Kasumi-1 (cell line): ENCODE results near the gene OPA1.
A peak's percentile ranks its signal among the peaks of the same experiment; 100 is the strongest.

Experiments used
- DNase-seq, 2 experiments: peaks; one replicate each; lab custom pipeline; 2025; lab: John Stamatoyannopoulos, UW

The OPA1 gene

GRCh38 chr3:193737191-193737751, 144.3 kb downstream of the OPA1 start:
- DNase-seq: no peak

DNA sequence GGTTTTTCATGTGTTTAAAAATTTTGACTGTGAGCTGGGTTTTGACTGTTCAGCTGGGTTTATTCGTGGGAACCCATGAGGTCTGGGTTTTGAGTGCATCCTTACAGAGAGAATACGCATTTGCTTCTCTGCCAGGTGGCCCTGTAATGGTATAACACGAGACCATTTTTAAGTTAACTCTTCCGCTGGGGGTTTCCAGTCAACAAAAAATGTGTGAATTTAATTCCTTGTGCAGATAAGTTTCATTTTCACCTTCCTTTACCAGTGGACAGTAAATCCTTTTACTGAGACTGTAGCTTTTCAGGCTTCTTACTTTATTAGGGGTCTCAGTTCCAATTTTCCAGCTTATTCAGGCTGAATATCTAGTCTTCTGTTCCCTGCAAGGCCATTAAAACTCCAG, 149.6 kb downstream of the OPA1 start:
- DNase-seq: no peak

- peak in 1 of 2 experiments; percentile 21 for DNase-seq
Measured at GRCh38 chr3:193743702-193744047, 150.7 kb downstream of the OPA1 start.

DNA sequence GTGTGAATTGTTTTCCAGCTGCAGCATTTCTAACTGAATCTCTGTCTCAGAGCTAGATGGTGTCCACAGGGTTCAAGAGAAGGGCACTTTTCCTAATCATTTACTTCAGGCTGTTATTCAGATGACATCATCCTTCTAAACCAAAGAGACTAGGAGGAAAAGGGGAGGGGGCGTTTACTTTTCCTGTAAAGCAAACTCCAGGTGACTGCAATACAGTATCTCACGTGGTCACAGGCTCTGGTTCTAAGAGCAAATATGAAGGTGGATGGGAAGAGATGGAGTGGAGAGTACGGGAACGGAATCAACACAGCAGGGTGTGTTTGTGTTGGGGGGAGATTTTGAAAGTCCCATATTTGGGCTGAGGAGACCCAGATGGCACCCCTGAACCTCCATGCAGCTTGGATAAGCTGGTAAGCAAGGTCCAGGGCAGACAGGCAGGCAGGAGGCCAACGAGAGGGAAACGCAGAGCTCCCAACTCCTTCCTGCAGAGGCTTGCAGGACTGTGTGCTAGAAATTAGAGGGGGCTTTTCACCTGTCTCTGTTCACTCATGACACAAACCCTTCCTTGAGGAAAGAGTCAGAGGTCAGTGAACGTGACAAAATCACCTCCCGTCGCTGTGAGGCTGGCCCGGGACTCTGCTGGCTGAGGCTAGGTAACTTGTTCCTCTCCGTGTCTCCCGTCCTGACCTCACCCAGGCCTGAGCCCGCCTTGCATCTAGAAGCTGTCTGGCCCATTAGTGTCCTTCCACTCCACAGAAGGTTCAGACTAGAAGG, 151.2 kb downstream of the OPA1 start:
- DNase-seq: no peak

DNA sequence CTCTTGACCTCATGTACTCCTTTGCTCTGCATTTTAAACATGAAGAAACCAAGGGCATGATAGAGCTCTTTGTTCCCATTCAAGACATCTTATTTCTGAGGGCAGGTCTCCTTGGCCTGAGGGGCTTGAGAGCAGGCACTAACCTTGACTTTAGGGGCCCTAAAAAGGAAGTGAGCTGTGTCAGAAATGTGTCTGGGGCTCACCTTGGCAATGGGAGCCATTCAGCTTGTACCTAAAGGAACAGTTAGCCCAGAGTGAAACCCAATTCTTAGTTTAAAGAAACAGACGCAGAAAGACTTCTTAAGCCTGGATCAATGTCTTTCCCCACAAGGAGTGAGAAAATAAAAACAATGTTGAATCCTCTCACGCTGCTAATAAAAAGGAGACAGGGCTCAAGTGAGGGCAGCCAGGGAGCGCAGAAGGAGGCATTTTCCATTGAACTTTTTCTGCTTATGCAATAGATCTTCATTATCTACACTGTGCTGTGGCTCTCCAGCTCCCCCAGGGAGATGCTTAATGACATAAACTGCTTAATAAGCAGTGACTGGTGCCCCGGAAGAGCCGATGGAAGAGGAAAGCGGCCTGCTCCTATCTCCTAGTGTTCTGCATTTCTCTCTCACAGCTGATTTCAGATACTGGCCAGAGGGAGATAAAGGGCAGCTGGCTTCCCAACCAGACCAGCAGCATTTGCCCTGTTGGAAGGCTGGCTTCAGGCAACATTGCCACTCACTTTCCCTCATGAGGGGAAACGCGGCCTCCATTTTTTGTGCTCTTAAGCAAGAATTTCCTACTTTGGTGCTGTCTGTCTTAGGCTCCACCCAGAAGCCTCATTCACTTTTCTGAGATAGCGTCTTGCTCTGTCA, 152.0 kb downstream of the OPA1 start:
- no peak for DNase-seq

DNA sequence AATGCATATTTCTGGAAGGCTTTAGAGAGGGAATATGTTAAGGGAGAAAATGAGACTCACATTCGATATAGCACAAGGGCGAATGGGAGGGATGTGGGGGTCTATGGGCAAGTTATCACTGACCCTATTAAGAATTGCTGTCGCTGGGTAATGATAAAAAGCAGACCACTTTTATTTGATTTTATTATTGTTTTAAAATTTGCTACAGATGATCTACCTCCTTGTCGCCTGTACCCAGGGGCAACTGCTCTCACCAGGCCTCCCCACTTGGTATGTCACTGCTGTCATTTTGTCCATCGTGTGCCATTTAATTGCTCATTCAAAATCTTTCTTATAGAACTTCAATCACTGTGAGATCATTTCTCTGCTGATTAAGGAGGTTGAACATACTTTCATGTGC, 153.8 kb downstream of the OPA1 start:
- no peak for DNase-seq
